Activated effector memory CD4-positive, alpha-beta T cell treated with anti-CD3 and anti-CD28 coated beads, Interleukin-2, amount 50 U/mL, for 16 hours (primary cell): ENCODE results near the gene HOTAIR.

Experiments
- DNase-seq: peaks from one replicate; pipeline ENCODE4 v3.0.0-alpha.2; 2020

HOTAIR gene

GRCh38 chr12:53974084-53975063, at the start of gene HOTAIR:
Gene HOTAIR, minus strand, starts transcription at chr12:53974954.
- DNase-seq = peak; percentile 73

DNA sequence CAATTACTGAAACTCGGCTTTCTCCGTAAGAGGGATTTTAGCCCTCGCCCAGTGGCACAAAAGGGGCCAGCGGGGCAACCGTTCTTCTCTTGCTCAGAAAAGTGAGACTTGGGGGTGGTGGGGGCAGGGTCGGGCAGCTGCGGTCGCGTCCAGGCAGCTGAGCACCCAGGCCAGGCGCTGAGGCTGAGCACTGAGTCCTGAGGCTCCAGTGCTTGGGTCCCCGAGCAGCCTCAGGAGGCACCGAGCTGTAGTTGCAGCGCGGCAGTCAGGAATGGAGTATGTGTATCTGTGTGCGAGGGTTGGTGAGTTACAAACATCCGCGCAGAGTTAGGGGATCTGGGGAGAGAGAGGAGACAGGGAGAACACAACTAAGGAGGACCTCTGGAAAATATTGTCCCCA, 49.4 kb upstream of the HOTAIR start:
- DNase-seq = no peak

DNA sequence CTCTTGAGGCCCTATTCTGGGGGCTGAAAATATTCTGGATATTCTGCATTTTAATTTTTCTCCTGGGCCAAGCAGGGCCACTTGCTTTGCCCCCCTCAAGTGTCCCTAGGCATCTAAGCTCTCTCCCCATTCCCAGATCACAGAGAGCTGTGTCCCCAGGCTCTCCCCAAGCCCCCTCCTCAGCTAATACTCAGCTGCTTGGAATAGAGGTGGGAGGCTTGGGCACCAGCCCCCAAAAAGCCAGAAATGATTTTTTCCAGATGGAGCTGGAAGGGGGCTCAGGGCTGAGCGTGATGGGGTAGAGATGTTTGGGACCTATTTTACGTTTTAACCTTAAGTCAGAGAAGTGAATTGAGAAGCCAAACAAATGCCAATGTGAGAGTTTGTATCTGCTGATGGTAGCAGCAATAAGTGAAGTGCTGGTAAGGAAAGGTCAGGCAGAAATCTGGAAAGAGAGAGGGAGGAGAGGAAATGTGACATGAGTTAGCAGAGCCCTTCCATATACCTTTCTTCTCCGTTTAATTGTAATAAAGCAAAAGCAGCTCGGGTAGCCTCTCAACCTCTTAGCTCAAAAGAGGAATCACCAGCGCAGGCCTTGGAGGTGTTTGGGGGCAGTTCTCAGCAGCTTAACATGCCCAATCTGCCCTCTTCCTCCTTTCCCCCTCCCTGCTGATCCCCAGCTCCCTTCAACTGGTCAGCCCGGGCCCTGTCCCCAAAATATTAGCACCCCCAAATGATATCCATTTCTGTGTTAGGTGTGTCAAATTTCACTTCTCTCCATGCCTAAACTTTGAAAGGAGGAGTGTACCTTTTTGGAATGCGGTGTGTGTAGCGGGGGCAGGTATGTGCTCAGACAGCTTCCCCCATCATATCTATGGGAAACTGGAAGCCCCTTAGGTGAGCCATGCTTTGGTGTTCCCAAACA, 48.5 kb upstream of the HOTAIR start:
- DNase-seq = no peak

DNA sequence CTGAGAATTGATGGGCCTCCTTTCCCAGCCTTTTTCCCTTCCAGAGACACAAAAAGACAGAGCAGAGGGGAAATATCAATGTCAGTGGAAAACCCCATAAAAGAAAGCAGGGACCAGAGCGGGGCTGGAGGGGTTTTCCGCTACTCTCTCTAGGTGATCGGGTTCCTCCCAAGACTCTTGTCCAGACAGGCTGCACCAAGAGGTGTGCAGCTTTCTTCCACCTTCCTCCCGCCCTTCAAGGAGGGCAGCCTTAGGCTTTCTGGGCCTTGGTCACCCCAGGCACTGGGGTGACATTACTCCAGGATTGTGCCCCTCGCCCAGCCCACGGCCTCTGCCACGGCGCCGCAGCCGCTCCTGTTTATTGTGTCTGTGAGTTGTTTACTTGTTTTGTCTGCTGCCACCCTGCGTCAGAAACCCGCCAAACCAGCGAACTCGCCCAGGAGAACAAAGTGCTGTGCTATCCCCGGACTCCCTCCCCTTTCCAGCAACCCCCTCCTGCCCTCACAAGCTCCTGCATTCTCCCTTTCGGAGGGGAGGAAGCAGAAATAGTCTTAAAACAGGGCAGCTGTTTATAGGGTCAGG, 46.8 kb upstream of the HOTAIR start:
- no peak for DNase-seq

GRCh38 chr12:54020591-54021405, 46.0 kb upstream of the HOTAIR start:
- DNase-seq = no peak

DNA sequence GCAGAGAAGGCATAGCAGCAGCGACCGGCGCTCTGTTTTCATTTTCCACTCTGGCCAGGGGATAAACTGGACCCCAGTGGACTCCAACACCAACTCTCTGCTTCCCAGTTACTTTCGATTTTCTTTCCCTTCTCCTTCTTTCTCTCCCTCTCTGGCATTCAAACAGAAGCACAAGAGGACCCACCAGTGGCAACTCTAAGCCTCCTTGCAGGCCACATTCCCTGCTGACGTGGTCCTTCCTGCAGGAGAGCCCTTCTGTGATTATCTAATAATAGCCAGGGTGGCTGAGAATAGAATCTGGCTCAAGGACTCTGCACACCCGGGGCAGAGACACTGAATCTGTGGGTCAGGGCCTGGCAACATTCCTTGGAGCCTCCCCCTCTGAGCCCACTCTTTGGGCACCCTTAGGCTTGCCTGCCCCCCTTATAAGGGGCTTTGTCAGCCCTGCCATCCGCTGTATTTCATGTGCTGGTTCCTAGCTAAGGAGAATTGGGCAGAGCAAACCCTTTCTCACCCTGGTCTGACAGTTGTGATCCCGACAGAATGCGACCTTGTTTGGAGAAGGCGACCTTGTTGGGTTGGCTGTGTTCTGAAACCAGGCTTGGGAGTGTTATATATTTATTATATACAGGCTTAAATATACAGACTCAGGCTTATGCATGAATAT, 45.3 kb upstream of the HOTAIR start:
- DNase-seq = no peak

- no peak for DNase-seq
These were observed 44.5 kb upstream of the HOTAIR start for GRCh38 chr12:54019091-54019811.

DNA sequence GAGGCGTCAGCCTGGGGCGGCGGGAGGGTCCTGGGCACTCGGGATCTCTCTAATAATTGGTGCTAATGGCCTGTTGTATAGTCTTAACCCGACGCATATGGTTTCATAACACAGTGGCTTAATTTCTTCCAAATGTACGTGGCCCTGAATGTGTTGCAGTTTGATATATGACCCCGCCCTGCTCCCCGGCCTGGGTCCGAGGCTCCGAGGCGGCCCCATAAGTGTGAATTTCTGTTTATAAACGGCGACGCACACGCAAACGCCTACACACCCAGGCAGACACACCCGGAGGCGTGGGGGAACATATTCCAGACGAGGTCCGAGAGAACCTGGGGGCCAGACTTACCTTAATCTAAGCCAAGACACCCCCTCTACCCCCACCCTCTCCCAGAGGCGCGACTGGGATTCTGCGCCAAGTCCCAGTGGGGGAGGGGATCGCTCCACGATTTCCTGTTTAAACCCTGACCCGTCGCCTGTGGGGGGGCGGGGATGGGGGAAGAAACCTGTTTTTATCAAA, 43.8 kb upstream of the HOTAIR start:
- DNase-seq = no peak

DNA sequence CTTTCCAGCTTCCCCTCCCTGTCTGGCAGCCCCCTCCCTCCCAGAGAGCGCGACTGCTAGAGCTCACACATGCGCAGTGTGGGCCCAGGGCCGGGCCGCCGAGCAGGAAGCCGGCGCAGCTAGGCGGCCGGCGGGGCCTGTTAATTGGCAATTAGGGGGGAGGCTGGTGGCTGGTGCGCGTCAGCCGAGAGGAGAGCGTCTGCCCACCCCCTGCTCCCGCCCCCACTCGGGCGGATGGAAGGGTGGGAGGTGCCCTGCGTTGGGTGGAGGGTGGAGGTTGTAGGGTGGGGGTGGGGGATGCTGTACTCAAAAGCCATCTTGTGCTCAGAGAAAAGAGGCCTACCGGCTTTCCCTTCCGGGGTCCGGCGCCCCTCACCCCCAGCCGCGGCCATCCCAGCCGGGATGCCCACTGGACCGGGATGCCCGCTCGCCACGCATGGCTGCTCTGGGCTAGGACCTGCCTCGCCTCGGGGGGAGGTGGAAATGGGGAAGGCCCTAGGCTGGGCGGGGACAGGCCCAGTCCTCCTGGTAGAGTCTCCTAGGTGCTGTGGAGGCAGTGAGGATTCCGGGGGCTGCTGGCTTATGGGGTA, 43.2 kb upstream of the HOTAIR start:
- DNase-seq = peak; percentile 87

GRCh38 chr12:54017027-54017788, 42.5 kb upstream of the HOTAIR start:
- DNase-seq = no peak

- no peak for DNase-seq
These were observed 41.8 kb upstream of the HOTAIR start for GRCh38 chr12:54016478-54016964.

GRCh38 chr12:54016051-54016450, 41.3 kb upstream of the HOTAIR start:
- no peak for DNase-seq

- DNase-seq = no peak
These were observed 40.5 kb upstream of the HOTAIR start for GRCh38 chr12:54015018-54015931.

- DNase-seq = no peak
These were observed 39.7 kb upstream of the HOTAIR start for GRCh38 chr12:54014377-54015017.

GRCh38 chr12:54012631-54013409, 38.1 kb upstream of the HOTAIR start:
- DNase-seq = no peak

DNA sequence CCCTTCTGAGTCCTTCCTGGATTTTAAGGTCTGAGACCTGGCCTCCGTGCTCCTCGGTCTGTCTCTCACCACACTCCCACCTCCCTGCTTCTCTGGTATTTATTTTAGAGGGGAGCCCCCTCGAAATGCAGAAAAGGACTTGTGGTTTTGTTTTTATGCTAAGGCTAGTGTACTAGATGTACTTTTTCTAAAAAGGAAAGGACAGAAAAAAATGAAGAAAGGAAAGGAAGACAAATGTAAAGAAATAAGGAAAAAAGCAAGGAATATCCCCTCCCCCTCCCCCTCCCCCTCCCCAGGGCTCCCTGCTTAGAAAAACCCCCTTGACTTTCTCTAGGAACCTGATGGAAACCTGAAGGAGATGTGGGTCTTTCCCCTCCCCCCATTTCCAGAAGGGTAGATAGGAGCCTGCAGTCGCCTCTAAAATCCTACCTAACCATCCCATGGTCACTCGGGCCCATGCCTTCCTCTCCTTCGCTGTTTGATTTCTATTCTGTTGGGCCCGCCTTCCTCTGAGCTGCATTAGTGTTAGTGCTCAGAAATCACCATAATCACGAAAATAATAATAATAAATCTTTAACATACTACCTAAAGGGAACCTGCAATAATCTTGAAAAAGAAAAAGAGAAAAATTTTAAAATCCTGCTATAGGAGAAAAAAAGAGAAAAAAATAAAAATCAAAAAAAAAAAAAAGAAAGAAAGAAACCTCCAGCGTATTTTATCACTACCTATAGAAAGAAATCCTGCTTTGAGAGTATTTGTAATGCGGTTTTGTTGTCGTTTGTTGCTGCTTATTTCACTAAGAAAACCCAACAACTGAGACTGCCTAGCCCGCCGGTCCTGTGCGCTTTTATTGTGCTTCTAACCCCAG, 37.1 kb upstream of the HOTAIR start:
- DNase-seq = no peak
